T-helper 2 cell (primary cell): ENCODE data around the gene AZU1.
"Not testable (repeated sequence)": the region's sequence is repeated elsewhere in the genome, so short reads cannot be mapped to it uniquely, and the experiment has no call there.

Experiments
- DNase-seq, 5 experiments: peaks; one replicate each; pipeline versions ENCODE4 v3.0.0 to v3.0.0-alpha.2; 2012 to 2022

Gene AZU1

GRCh38 chr19:810883-811489, 16.7 kb upstream of the AZU1 start:
- DNase-seq: no peak

GRCh38 chr19:811506-812048, 16.1 kb upstream of the AZU1 start:
- no peak for DNase-seq

GRCh38 chr19:812049-812746, 15.4 kb upstream of the AZU1 start:
- DNase-seq: no peak

GRCh38 chr19:812747-813218, 14.9 kb upstream of the AZU1 start:
- no peak for DNase-seq

GRCh38 chr19:813219-814151, 14.2 kb upstream of the AZU1 start:
- DNase-seq: no peak

GRCh38 chr19:814152-815078, 13.2 kb upstream of the AZU1 start:
- DNase-seq: no peak

- DNase-seq: no peak
Measured at GRCh38 chr19:815079-815774, 12.4 kb upstream of the AZU1 start.

- DNase-seq: no peak
Measured at GRCh38 chr19:815775-816499, 11.7 kb upstream of the AZU1 start.

GRCh38 chr19:816500-816857, 11.2 kb upstream of the AZU1 start:
- no peak for DNase-seq

GRCh38 chr19:820212-820611, 7.4 kb upstream of the AZU1 start:
- not testable (repeated sequence) for DNase-seq

- DNase-seq: no peak
Measured at GRCh38 chr19:821231-821824, 6.3 kb upstream of the AZU1 start.

- DNase-seq: no peak
Measured at GRCh38 chr19:821825-822503, 5.7 kb upstream of the AZU1 start, which contains the start of gene PLPPR3. PLPPR3 (minus strand) TSS chr19:821955; CDS start chr19:821559, 396 bp downstream.

GRCh38 chr19:823565-824121, 4.0 kb upstream of the AZU1 start:
- no peak for DNase-seq

GRCh38 chr19:824885-825284, 2.8 kb upstream of the AZU1 start:
- no peak for DNase-seq

- DNase-seq: no peak
Measured at GRCh38 chr19:825897-826644, 1.6 kb upstream of the AZU1 start.

- DNase-seq: no peak
Measured at GRCh38 chr19:827314-827709, 325 bp upstream of the AZU1 start.

GRCh38 chr19:829129-829758, 1.6 kb downstream of the AZU1 start:
- no peak for DNase-seq
